ENCODE results near the gene EOGT.

The EOGT gene

GRCh38 chr3:69009559-69010410 is 3.7 kb downstream of the EOGT start:
- no peak for DNase-seq (ENCODE audit: low read depth in 2 of 2)

- no peak for DNase-seq (ENCODE audit: low read depth in 2 of 2)
Measured at GRCh38 chr3:69008980-69009379, 4.5 kb downstream of the EOGT start.

- DNase-seq (ENCODE audit: low read depth in 2 of 2): no peak
Measured at GRCh38 chr3:69005791-69006482, 7.5 kb downstream of the EOGT start.

- no peak for DNase-seq (ENCODE audit: low read depth in 2 of 2)
Measured at GRCh38 chr3:69005071-69005790, 8.3 kb downstream of the EOGT start.

GRCh38 chr3:69004138-69004537 is 9.3 kb downstream of the EOGT start:
- no peak for DNase-seq (ENCODE audit: low read depth in 2 of 2)

GRCh38 chr3:68999605-69000004 is 13.9 kb downstream of the EOGT start:
- DNase-seq (ENCODE audit: low read depth in 2 of 2): no peak

- no peak for DNase-seq (ENCODE audit: low read depth in 2 of 2)
Measured at GRCh38 chr3:68999158-68999557, 14.3 kb downstream of the EOGT start.

GRCh38 chr3:68997887-68998286 is 15.6 kb downstream of the EOGT start:
- no peak for DNase-seq (ENCODE audit: low read depth in 2 of 2)

- no peak for DNase-seq (ENCODE audit: low read depth in 2 of 2)
Measured at GRCh38 chr3:68996356-68996995, 17.0 kb downstream of the EOGT start.

- no peak for DNase-seq (ENCODE audit: low read depth in 2 of 2)
Measured at GRCh38 chr3:68988740-68989139, 24.7 kb downstream of the EOGT start.

- DNase-seq (ENCODE audit: low read depth in 2 of 2): no peak
Measured at GRCh38 chr3:68987322-68987721, 26.2 kb downstream of the EOGT start.

GRCh38 chr3:68986496-68987208 is 26.8 kb downstream of the EOGT start:
- DNase-seq (ENCODE audit: low read depth in 2 of 2): no peak

- no peak for DNase-seq (ENCODE audit: low read depth in 2 of 2)
Measured at GRCh38 chr3:68985146-68985790, 28.2 kb downstream of the EOGT start.

GRCh38 chr3:68984011-68984530 is 29.4 kb downstream of the EOGT start:
- no peak for DNase-seq (ENCODE audit: low read depth in 2 of 2)

GRCh38 chr3:68977486-68978167 is 35.9 kb downstream of the EOGT start:
- no peak for DNase-seq (ENCODE audit: low read depth in 2 of 2)

- DNase-seq (ENCODE audit: low read depth in 2 of 2): no peak
Measured at GRCh38 chr3:68974711-68975110, 38.8 kb downstream of the EOGT start.

- DNase-seq (ENCODE audit: low read depth in 2 of 2): no peak
Measured at GRCh38 chr3:68973639-68974038, 39.8 kb downstream of the EOGT start.

GRCh38 chr3:68972358-68972979 is 41.0 kb downstream of the EOGT start:
- DNase-seq (ENCODE audit: low read depth in 2 of 2): peak in 1 of 2 donors; percentile 2

GRCh38 chr3:68964694-68965093 is 48.8 kb downstream of the EOGT start:
- no peak for DNase-seq (ENCODE audit: low read depth in 2 of 2)

- DNase-seq (ENCODE audit: low read depth in 2 of 2): no peak
Measured at GRCh38 chr3:68963891-68964290, 49.6 kb downstream of the EOGT start.
